HL-60 (cell line): Measurements from ENCODE around the gene COBLL1.

Experiments used
- DNase-seq, 2 experiments: peaks; one replicate each; pipeline ENCODE4 v3.0.0-alpha.2; 2010 to 2020; ENCODE audit warnings: low read depth in 1 of 2, low spot score in 1 of 2
- H3K27ac ChIP-seq: fragments of 250-450 bp; sonication (Bioruptor Pico); replicated peaks from 2 replicates; pipeline ENCODE4 v1.5.1; 2020; ENCODE audit warnings: mild to moderate bottlenecking, moderate library complexity
- H3K27me3 ChIP-seq: fragments of 250-450 bp; sonication (Bioruptor Pico); 2 replicates; pipeline ENCODE4 v1.5.1; 2021; ENCODE audit warnings: mild to moderate bottlenecking, moderate library complexity; ENCODE audit not compliant: insufficient read depth, poor library complexity, severe bottlenecking
- H3K4me3 ChIP-seq: replicated peaks from 2 replicates; pipeline ENCODE4 v1.5.1; 2011; ENCODE audit warnings: mild to moderate bottlenecking, control low read depth, low read length; ENCODE audit not compliant: insufficient read depth
- CTCF ChIP-seq: IDR thresholded peaks from one replicate; pipeline ENCODE4 v1.5.1; 2011; ENCODE audit warnings: low read length, control low read depth, inconsistent platforms; ENCODE audit not compliant: insufficient read depth
- GABPA ChIP-seq: IDR thresholded peaks from 2 replicates; pipeline ENCODE4 v1.6.1; 2012; ENCODE audit warnings: low read depth
- POLR2AphosphoS5 ChIP-seq: IDR thresholded peaks from 2 replicates; pipeline ENCODE4 v1.6.1; 2012; ENCODE audit warnings: low read depth
- REST ChIP-seq: IDR thresholded peaks from 2 replicates; pipeline ENCODE4 v1.6.1; 2012; ENCODE audit warnings: low read depth; ENCODE audit not compliant: insufficient replicate concordance
- SPI1 ChIP-seq: IDR thresholded peaks from 2 replicates; pipeline ENCODE4 v1.6.1; 2012; ENCODE audit warnings: low read depth, mild to moderate bottlenecking, borderline replicate concordance

Gene COBLL1

GRCh38 chr2:164849506-164849905, 7.9 kb upstream of the COBLL1 start:
- H3K27ac ChIP-seq = no peak overlapping the region
- no peak for TF ChIP-seq REST
- no peak for TF ChIP-seq SPI1
- TF ChIP-seq GABPA = no peak
- DNase-seq = no peak

DNA sequence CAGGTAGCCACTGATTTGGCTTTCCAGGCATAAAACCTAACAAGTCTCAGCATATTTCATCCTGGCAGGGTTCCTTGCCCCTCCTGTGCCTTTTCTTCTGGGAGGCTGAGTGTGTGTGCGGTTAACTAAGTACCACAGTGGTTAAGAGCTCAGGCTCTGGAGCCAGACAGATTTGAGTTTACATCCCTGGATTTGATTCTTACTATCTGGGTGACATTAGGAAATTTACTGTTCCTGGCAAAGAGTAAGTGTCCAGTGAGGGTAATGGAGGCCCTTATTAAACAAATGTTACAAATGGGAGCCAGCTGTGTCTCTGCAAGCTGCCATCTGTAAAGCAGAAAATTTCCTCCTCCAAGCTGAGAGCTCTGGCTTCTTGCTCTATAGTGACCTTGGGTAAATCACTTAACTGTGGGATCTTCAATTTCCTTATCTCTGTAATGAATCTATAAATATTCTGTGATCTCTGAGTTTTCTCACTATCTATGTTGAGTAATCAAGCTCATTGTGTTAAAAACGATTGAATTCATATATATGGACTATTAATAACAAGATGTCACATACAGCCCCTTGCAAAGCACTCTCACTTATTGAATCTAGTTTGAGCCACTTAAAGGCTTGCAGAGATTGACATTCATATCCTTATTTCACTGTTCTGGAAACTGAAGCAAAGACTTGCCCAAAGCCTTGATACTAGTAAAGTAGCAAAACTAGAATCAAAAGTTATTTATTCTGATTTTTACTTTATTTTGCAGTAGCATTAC, 6.5 kb upstream of the COBLL1 start:
- H3K4me3 ChIP-seq = no peak overlapping the region
- TF ChIP-seq GABPA (no peak), REST (no peak), POLR2AphosphoS5 (no peak), SPI1 (no peak), CTCF (no peak)
- no peak overlapping the region for H3K27ac ChIP-seq
- no peak for DNase-seq
- H3K27me3 ChIP-seq = no peaks in the 10 kb centered on the region

More at GRCh38 chr2:164849506-164849905, 7.9 kb upstream of the COBLL1 start:
- Histone ChIP-seq H3K4me3 (no peak overlapping the region), H3K27me3 (no peaks in the 10 kb centered on the region)

GRCh38 chr2:164847291-164847690, 5.7 kb upstream of the COBLL1 start:
- Histone ChIP-seq H3K4me3 (no peak overlapping the region), H3K27me3 (peaks cover 5% of the 10 kb centered on the region), H3K27ac (no peak overlapping the region)
- TF ChIP-seq SPI1 = no peak
- TF ChIP-seq POLR2AphosphoS5 = no peak
- no peak for TF ChIP-seq REST
- no peak for TF ChIP-seq GABPA
- TF ChIP-seq CTCF = no peak
- DNase-seq = no peak
